NB4 (cell line): ENCODE data around the gene C3AR1.

ENCODE experiments used
- MYC ChIP-seq: IDR thresholded peaks from 2 replicates; pipeline ENCODE4 v1.6.1; 2011; ENCODE audit warnings: low read depth, low read length
- POLR2A ChIP-seq: IDR thresholded peaks from 2 replicates; pipeline ENCODE4 v1.6.1; 2011; ENCODE audit warnings: mild to moderate bottlenecking; ENCODE audit not compliant: insufficient read length; ENCODE audit errors: extremely low read depth
- TF ChIP-seq, protein P1 (sequence below): IDR thresholded peaks from 2 replicates; pipeline ENCODE4 v1.6.1; 2011; ENCODE audit warnings: low read depth, low read length
- TF ChIP-seq, protein P2 (sequence below): IDR thresholded peaks from one replicate; pipeline ENCODE4 v1.5.1; 2012; ENCODE audit warnings: low read depth, low read length

- TF ChIP-seq, protein P1, sequence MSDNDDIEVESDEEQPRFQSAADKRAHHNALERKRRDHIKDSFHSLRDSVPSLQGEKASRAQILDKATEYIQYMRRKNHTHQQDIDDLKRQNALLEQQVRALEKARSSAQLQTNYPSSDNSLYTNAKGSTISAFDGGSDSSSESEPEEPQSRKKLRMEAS, result no peak
- TF ChIP-seq, protein P2, sequence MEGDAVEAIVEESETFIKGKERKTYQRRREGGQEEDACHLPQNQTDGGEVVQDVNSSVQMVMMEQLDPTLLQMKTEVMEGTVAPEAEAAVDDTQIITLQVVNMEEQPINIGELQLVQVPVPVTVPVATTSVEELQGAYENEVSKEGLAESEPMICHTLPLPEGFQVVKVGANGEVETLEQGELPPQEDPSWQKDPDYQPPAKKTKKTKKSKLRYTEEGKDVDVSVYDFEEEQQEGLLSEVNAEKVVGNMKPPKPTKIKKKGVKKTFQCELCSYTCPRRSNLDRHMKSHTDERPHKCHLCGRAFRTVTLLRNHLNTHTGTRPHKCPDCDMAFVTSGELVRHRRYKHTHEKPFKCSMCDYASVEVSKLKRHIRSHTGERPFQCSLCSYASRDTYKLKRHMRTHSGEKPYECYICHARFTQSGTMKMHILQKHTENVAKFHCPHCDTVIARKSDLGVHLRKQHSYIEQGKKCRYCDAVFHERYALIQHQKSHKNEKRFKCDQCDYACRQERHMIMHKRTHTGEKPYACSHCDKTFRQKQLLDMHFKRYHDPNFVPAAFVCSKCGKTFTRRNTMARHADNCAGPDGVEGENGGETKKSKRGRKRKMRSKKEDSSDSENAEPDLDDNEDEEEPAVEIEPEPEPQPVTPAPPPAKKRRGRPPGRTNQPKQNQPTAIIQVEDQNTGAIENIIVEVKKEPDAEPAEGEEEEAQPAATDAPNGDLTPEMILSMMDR, result no peak
- TF ChIP-seq POLR2A, result no peak
- no peak for TF ChIP-seq MYC
These were observed 54.8 kb downstream of the C3AR1 start for GRCh38 chr12:8011331-8011730.
